ENCODE data around the gene CEP57L1.
"Not testable (repeated sequence)": the region's sequence is repeated elsewhere in the genome, so short reads cannot be mapped to it uniquely, and the experiment has no call there.

Gene CEP57L1

DNA sequence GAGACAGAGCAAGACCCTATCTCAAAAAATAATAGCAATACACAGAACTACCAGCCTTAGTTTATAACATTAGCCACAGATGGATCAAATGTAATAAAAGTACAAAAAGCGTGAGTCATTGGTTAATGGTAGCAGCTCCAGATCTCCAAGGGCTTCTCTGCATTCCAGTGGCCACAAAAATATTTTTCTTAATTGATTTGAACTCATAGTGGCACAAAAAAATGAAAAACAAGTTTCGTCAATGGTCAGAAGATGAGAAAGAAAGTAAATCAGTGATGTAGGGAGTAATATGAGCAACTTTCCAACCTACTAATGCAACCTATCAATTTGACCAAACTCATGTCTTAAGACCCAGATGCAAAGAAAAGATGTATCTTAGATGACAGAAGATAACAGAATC lies 79.6 kb downstream of the CEP57L1 start:
- no peak for DNase-seq (ENCODE audit: low read depth)

DNA sequence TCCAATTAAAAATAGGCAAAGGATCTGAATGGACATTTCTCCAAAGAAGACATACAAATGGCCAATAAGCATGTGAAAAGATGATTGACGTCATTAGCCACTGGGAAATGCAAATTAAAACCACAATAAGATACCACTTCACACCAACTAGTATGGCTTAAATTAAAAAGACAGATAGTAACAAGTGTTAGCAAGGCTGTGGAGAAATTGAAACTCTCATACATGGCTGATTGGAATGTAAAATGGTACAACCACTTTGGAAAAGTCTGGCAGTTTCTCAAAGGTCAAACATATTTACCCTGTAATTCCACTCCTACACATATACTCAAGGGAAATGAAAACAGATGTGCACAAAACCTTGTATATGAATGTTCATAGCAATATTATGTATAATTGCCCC lies 83.6 kb downstream of the CEP57L1 start:
- DNase-seq (ENCODE audit: low read depth): no peak

DNA sequence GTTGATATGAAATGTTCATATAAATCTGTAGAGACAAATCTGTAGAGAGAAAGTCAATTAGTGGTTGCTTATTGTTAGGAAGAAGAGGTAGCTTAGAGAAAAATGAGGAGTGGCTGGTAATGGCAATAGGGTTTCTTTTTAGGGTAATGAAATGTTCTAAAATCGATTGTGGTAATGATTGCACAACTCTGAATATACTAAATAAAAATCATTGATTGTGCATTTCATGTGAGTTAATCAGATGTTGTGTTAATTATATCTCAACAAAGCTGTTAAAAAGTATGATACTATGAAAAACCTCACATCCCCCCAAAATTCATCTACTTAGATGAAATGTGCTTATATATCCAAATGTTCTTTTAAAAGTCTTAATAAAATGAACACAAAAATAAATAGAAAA lies 84.2 kb downstream of the CEP57L1 start:
- DNase-seq (ENCODE audit: low read depth): no peak

DNA sequence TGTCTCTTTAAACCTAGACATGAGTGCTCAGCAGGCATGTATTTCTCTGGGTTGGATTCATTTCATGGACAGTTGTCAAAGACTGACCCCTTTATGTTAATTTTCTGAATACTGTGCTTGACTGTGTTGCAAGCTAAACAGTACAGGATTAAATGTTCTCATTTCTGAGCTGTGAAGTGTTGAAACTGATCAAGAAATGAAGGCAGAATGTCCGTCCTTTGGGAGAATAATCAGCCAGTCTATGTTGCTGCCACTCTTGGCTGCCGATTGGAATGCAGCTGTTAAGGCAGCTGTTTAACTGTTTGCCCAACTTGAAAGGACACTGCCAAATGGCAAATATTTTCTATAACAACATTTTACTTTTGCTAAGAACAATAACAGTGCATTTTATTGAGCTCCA lies 87.3 kb downstream of the CEP57L1 start:
- DNase-seq (ENCODE audit: low read depth): no peak

DNA sequence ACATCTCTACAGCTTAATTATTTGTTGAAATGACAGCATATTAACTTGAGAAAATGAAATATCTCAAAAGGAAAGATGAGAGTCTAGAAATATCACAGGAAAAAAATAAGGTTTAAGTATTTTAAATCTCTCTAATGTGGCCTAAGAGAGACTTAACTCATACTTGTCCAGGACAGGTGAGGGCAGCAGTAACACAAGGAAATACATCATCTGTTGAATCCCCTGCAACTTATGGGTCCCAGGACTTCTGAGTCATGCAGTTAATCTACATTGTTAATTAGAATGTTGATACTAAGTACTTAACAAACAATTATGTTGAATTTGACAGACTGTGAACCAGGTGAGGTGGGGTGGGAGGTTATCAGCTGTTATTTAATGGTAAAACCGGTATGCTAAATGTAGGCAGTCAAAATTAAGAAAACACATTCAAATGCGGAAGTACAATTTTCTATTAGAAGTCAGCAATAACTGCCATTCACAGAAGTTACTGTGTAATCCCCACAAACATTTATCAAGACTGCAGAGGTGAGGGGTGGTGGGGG lies 87.9 kb downstream of the CEP57L1 start:
- no peak for DNase-seq (ENCODE audit: low read depth)

DNA sequence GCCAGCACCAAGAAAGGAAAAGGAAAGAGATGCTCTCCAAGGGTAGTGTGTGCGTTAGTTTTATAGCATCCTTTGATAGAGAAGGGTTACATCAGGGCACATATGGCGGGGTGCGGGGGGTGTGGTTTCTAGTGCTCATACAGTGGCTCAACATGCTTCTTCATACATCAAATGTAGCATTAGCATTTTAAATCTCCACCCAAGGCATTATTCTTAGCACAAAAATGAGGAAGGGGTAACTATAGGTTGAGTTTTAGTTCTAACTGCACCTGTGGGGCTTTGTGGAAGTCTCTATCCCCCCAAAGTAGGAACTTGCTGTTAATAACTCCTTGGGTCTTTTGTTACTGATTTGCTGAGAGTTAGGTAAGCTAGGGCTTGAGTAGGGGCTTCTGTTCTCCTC lies 89.3 kb downstream of the CEP57L1 start:
- DNase-seq (ENCODE audit: low read depth): no peak

DNA sequence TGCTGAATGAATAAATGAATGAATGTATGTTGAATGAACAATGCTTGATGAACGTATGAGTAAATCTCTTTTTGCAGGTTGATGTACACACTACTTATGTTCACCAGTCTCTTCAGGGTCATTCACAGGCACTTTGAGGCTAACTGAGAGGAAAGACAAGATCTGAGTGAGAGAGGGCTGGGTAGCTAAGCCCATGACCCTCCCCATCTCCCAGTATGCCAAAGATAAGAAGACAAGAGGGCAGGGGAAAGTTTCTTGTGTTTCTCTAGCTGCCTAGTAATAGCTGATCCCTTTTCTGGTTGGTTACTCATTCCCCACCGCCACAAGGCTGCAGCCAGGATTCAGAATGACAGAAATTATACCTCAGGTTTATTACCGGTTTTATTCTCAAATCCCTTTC lies 90.7 kb downstream of the CEP57L1 start:
- no peak for DNase-seq (ENCODE audit: low read depth)

DNA sequence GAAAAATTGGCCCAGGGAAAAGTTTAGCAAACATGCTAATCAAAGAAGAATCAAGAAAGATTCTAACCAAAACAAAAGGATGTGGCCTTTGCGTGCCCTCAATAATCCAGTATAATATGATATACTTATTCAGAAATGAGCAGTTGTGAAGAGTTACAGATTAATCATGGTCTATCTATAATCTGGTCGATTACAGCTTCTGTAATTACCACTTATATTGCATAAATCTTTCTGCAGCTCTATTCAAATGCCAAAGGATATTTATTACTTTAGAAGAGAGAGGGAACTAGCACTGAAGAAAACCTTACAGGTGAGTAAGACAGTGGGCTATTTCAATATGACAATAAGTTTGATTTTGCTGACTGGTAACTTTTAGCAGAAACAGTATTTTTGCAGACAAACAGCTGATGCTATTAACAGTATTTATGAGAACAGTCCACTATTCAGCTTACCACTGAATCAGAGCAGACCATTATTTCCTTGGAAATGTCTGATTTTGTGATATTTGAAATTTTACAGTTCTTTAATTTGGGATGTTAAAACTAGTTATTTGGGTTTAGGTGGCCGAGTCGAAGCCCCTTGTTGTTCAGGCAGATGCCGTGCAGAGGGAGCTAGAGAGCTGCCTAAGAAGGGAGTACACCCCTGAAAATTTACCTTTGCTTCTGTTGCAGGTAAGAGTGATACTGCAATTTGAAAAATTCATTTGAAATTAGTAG lies 92.2 kb downstream of the CEP57L1 start:
- peak; percentile 47 for DNase-seq (ENCODE audit: low read depth)

DNA sequence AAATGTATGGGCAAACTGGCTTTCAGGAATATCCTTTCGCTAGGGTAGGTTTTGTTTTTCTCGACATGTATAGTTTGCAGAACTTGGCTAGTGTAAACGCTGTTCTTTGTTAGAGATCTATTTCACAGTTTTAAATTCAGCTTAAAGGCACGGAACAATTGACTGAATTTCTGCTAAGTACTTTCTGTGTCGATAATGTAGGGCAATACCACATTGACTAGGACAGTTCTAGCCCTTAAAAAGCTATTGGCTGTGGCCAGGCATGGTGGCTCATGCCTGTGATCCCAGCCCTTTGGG lies 92.8 kb downstream of the CEP57L1 start:
- DNase-seq (ENCODE audit: low read depth): no peak

DNA sequence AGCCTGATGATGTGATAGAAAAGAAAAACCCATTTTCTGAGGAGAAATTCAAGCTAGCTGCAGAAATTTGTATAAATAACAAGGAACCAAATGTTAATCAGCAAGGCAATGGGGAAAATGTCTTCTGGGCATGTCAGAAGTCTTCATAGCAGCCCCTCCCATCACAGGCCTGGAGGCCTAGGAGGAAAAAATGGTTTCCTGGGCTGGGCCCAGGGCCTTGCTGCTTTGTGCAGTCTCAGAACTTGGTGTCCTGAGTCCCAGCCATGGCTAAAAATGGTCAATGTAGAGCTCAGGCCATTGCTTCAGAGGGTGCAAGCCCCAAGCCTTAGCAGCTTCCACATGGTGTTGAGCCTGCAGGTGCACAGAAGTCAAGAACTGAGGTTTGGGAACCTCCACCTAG lies 96.1 kb downstream of the CEP57L1 start:
- not testable (repeated sequence) for DNase-seq (ENCODE audit: low read depth)

DNA sequence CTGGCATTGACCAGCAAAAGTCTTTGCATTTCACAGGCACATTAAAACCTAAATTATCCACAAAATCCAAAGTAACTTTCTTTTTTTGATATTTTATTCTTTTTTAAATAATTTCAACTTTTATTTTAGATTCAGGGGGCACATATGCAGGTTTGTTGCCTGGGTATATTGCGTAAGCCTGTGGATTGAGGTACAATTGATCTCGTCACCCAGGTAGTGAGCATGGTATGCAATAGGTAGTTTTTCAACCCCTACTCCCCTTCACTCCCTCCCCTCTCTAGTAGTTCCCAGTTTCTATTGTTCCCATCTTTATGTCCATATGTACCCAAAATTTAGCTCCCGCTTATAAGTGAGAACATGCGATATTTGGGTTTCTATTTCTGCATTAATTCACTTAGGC lies 97.6 kb downstream of the CEP57L1 start:
- DNase-seq (ENCODE audit: low read depth): no peak

DNA sequence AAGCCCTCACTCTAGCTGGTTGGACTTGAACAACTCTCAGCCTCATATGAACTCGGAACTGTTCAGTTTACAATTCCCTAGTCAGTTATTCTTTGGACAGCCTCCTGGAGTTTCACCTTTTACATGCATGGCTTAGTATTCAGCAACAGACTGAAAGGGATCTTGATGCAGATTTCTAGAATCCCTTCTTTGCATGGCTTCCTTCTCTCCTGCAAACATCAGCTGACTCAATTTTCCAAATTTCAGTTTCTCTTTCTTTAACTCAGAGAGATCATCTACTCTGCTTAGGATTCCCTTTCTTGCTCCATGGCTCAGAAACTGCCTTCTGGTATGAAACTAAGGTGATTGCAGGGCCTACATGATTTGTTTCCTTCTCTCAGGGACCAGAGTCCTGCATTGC lies 99.6 kb downstream of the CEP57L1 start:
- DNase-seq (ENCODE audit: low read depth): no peak

DNA sequence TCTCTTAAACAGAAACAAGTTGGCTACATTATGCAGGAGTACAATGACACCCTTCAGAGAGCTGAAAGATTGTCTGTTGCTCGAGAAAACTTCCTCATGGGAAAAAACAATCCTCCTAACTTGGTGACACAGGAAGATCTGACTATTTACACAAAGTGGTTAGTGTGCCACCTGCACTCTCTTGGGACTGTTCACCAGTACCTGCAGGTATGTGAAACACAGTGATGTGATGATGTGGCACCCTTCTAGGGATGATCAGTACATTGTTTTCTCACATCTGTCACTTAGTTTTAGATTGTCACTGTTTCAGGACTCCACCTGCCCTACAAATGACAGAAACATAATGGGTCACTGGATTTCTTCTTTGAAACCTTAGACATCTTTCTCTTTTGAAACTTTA lies 101.8 kb downstream of the CEP57L1 start:
- DNase-seq (ENCODE audit: low read depth): no peak

DNA sequence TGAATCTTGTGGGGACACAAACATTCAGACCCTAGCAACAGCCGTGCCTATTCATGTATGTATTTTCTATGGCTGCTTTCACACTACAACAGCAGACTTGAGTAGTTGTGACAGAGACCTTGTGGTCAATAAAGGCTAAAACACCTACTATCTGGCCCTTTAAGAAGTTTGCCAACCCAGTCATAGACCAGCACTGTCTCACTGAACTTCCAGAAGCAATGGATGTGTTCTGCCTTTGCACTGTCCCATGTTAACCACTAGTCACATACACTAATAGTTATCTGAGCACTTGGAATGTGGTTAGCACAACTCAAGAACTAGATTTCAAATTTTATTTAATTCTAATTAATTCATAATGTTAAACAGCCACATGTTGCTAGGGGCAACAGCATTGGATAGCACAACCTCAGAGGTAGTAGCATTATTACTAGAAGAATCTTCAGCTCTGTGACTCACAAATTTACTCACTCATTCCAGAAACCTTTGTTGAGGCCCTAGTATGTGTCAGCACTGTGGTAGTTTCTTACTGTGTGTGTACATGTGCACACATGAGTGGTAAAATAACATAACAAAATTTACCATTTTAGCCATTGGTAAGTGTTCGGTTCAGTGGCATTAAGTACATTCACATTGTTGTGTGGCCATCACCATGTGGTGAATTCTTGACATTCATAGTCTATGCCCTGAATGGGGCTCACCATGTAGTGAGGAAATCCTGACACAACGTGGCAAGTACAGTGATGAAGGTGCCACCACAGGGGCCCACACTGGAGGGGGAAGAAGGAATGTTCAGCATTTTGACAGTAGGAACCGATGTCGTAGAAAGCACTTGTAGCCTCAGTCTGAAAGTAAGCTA lies 107.3 kb downstream of the CEP57L1 start:
- DNase-seq (ENCODE audit: low read depth): no peak

DNA sequence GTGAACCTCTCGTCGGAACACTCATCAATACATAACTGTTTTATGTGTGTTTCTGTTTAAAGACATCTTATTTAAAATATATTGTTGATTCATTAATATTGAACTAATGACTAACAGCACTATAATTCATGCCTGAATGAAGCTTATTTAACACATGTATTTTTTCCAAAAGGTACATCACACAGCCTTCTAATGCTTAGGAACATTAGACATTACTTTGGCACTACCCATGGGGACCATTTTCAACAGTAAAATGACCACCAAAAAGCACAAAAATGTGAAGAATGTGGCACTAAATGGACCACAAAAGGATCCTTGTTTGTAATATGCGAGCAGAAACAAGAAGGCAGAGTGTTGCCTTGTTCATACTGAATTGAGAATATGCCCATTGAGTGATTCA lies 109.2 kb downstream of the CEP57L1 start:
- no peak for DNase-seq (ENCODE audit: low read depth)

DNA sequence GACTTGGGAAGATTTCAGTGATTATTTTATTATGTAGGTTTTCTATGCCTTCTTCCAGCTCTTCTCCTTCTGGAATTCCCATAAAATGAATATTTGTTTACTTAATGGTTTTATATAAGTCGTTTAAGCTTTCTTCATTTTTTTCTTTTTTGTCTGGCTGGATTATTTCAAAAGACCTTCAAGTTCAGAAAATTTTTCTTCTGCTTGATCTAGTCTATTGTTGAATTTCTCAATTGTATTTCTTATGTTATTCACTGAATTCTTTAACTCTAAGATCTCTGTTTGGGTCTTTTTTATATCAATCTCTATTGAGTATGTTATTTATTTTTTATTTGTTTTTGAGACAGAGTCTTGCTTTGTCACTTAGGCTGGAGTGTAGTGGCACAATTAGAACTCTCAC lies 117.4 kb downstream of the CEP57L1 start:
- no peak for DNase-seq (ENCODE audit: low read depth)

Data from stimulated activated CD8-positive, alpha-beta memory T cell treated with anti-CD3 and anti-CD28 coated beads, Interleukin-15, amount 100 ng/mL, for 1 hour (primary cell).